ENCODE results near the gene TIMP3.

DNA sequence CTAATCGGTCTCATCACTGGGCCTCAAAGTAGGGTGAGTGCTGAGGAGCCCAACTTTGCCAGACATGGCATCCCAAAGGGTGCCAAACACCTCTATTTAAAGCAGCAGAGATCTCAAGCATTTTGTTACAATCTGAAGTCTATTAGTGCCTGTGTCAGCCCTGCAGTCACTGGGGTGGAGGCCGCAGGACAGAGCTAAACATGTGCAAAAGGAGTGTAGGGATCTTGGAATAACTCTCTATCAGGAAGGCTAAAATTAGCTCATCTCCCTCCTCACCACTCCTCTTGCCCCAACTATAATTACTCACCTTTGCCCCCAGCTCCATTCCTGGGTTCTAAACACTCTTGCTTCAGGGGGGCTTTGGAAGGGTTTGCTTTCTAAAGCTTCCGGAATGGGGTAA is 87.5 kb downstream of the TIMP3 start:
- TF ChIP-seq CTCF (IDR thresholded peaks at IDR 0.05; ENCODE audit: poor library complexity) (no peak), EZH2 (IDR thresholded peaks at IDR 0.05; ENCODE audit: borderline replicate concordance) (no peak), EZH2phosphoT487 (IDR thresholded peaks at IDR 0.05; ENCODE audit: low read depth, severe bottlenecking, unreplicated experiment) (no peak)
